NCI-H748 (cell line): Measurements from ENCODE around the gene SUMO1.

Experiments
- DNase-seq: peaks from one replicate; lab custom pipeline; 2025; ENCODE audit not compliant: unreplicated experiment; lab: John Stamatoyannopoulos, UW

The SUMO1 gene

GRCh38 chr2:202157211-202157990 is 81.0 kb downstream of the SUMO1 start:
- no peak for DNase-seq
